Activated CD8-positive, alpha-beta memory T cell treated with anti-CD3 and anti-CD28 coated beads for 36 hours (primary cell): ENCODE results near the gene TTLL3. TPM values are rescaled to one million over a fixed set of nuclear protein-coding genes. Genes with fewer than 3 reads are reported as not detected.

Source experiments
- CTCF ChIA-PET: fragments of 350-600 bp; sonication (Branson Sonifier 250); formaldehyde crosslinking; loops from one replicate; lab custom pipeline; 2021; ENCODE audit warnings: antibody characterized with exemption; lab: Charles Lee
- POLR2A ChIA-PET: fragments of 350-600 bp; sonication (Branson Sonifier 250); formaldehyde crosslinking; loops from one replicate; lab custom pipeline; 2021; ENCODE audit warnings: antibody characterized with exemption; lab: Charles Lee
- total RNA-seq, 2 experiments: library from RNA; stranded (reverse); gene quantifications; one replicate each; pipeline ENCODE4 v1.2.3, GENCODE V29; 2021

Gene TTLL3
- total RNA-seq, 2 experiments from 2014 or later = 22.2 to 23.0 TPM

DNA sequence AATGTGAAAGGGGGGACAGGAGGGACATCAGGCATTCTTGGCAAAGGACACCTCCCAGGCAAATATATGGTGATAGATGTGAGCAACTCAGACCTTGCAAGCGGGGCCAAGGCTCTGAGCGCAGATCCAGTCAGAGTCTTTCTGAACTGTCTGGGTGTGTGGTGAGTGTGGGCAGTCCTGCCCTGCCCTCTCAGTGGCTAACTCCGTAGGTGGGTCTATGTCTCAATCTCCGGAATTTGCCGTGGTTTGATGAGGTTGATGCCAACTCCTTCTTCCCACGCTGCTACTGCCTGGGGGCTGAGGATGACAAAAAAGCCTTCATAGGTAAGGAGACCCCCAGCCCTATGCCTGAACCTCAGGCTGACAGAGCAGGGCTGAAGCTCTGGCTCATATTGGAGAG lies 7.4 kb downstream of the TTLL3 start:
- POLR2A ChIA-PET = no interaction called here
- CTCF ChIA-PET = no interaction called here

- ChIA-PET CTCF (no interaction called here), POLR2A (no interaction called here)
These were observed 8.7 kb downstream of the TTLL3 start for GRCh38 chr3:9818666-9819335.

- POLR2A ChIA-PET = interaction anchor here (0.6 kb wide), 1 partner anchor 294 kb away, joined by 3 read pairs; no protein-coding TSS in a partner anchor
- CTCF ChIA-PET = no interaction called here
These were observed 10.5 kb downstream of the TTLL3 start for GRCh38 chr3:9820543-9820942.

- POLR2A ChIA-PET = no interaction called here
- CTCF ChIA-PET = no interaction called here
These were observed 10.9 kb downstream of the TTLL3 start for GRCh38 chr3:9820946-9821345.

DNA sequence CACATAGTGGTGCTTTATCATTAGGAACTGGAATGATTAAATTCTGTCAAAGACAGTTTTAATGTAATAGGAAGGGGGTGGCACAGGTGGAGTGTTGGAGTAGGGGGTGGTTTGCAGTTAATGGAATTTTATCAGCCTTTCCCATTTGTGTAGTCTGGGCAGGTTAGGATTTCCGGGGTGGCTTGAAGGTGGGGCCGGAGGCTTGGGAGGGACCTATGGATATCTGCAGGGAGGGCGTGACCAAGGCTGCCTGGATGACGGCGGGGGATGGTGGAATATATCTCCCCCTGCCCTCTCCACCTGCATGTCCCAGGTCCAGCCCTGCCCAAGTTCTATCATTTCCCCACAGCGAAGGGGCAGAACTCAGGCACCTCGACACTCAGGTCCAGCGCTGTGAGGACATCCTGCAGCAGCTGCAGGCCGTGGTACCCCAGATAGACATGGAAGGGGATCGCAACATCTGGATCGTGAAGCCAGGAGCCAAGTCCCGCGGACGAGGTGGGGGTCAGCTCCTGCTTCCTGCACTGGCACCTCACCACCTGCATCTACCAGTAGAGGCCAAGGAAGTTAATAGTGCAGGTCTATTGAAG lies 15.5 kb downstream of the TTLL3 start:
- ChIA-PET POLR2A (no interaction called here), CTCF (interaction anchor here (0.6 to 0.9 kb wide), 2 partner anchors 54 to 108 kb away, joined by 3 to 5 read pairs; no protein-coding TSS in a partner anchor)

DNA sequence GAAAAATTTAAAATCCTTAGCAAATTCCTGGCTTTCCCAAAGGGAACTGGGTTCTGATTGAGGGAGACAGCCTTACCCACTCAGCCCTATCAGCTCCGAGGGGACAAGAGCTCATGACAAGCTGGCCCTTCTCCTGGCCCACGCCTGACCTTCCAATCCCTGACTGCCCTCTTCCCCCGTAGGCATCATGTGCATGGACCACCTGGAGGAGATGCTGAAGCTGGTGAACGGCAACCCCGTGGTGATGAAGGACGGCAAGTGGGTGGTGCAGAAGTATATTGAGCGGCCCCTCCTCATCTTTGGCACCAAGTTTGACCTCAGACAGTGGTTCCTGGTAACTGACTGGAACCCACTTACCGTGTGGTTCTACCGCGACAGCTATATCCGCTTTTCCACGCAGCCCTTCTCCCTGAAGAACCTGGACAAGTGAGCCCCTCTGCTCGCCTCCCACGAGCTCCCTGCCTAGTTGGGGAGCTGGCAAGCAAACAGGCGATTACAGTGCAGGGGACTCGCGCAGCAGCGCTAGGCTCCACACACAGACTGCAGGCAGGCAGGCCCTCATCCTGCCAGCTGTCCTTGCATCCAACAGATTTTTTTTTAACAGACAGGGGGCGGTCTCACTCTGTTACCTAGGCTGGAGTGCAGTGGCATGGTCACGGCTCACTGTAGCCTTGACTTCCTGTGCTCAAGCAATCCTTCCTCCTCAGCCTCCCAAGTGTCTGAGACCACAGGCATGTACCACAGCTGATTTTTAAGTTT lies 16.9 kb downstream of the TTLL3 start:
- POLR2A ChIA-PET = no interaction called here

DNA sequence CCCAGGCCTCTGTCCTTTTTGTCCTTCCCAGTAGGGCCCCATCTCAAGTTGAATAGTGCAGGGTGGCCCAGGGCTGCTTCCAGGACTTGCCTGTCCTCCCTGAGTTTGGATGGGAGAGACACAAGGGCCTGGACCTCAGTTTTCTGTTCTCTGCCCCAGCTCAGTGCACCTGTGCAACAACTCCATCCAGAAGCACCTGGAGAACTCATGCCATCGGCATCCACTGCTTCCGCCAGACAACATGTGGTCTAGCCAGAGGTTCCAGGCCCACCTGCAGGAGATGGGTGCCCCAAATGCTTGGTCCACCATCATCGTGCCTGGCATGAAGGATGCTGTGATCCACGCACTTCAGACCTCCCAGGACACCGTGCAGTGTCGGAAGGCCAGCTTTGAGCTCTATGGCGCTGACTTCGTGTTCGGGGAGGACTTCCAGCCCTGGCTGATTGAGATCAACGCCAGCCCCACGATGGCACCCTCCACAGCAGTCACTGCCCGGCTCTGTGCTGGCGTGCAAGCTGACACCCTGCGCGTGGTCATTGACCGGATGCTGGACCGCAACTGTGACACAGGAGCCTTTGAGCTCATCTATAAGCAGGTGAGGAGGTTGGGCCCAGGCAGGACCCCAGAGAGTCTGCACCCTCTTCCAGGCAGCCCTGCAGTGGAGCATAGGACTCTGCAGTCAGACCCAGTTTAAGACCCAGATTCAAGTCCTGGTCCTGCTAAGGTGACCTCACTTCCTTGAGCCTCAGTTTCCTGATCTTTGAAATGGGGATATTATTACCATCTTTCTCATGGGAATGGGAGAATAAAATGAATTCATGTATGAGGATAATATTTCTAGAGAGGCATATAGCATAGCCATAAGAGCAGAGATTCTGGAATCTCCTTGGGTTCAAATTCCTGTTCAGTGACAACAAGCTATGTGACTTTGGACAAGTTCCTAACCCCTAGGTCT lies 19.0 kb downstream of the TTLL3 start:
- ChIA-PET POLR2A (no interaction called here), CTCF (interaction anchor here (0.9 to 1.5 kb wide), 2 partner anchors 20 to 34 kb away, joined by 3 to 4 read pairs; no protein-coding TSS in a partner anchor)

More for the DNA sequence above, 16.9 kb downstream of the TTLL3 start:
- CTCF ChIA-PET = interaction anchor here (0.7 to 1.3 kb wide), 5 partner anchors 12 to 106 kb away, joined by 3 to 5 read pairs (median 3); no protein-coding TSS in a partner anchor

GRCh38 chr3:9831253-9831652 lies 21.2 kb downstream of the TTLL3 start:
- ChIA-PET CTCF (no interaction called here), POLR2A (interaction anchor here (0.6 to 1.2 kb wide), 2 partner anchors 9 to 71 kb away, joined by 3 to 6 read pairs; partner anchors contain the start of gene IL17RE)

GRCh38 chr3:9833078-9833477 lies 23.0 kb downstream of the TTLL3 start:
- CTCF ChIA-PET = interaction anchor here (1.1 kb wide), 1 partner anchor 74 kb away, joined by 3 read pairs; no protein-coding TSS in a partner anchor
- POLR2A ChIA-PET = no interaction called here

DNA sequence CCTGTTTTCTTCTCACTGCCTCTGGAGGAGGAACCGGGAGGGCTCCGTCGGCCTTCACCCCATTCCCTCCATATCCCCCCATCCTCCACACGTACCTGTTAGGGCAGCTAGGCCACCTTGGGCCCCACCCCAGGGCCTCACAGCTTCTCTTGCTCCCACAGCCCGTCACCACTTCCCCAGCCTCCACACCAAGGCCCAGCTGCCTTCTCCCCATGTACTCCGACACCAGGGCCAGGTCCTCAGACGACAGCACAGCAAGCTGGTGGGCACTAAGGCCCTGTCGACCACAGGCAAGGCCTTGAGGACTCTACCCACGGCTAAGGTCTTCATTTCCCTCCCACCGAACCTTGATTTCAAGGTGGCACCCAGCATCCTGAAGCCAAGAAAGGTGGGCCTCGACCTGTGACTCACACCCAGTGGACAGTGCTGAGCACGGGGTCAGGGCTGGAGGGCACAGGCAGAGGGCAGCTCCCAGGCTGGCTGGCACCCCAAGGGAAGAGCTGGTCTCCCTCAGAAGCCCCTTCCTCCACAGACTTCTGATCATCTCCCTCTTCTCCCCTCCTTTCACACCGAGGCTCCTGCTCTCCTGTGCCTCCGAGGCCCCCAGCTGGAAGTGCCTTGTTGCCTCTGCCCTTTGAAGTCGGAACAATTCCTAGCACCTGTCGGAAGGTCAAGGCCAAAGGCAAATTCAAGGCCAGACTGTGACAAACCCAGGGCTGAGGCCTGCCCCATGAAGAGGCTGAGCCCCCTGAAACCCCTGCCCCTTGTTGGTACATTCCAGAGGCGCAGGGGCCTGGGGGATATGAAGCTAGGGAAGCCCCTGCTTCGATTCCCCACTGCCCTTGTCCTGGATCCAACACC lies 24.7 kb downstream of the TTLL3 start:
- CTCF ChIA-PET = interaction anchor here (1.0 kb wide), 1 partner anchor 31 kb away, joined by 3 read pairs; no protein-coding TSS in a partner anchor
- POLR2A ChIA-PET = no interaction called here

GRCh38 chr3:9837701-9838582 lies 27.9 kb downstream of the TTLL3 start:
- POLR2A ChIA-PET = interaction anchor here (0.6 kb wide), 1 partner anchor 412 kb away, joined by 3 read pairs; no protein-coding TSS in a partner anchor
- CTCF ChIA-PET = no interaction called here

GRCh38 chr3:9838856-9839255 lies 28.8 kb downstream of the TTLL3 start:
- ChIA-PET POLR2A (no interaction called here), CTCF (interaction anchor here (1.1 kb wide), 1 partner anchor 12 kb away, joined by 3 read pairs; no protein-coding TSS in a partner anchor)

GRCh38 chr3:9841015-9841414 lies 31.0 kb downstream of the TTLL3 start:
- POLR2A ChIA-PET = no interaction called here
- CTCF ChIA-PET = interaction anchor here (1.0 kb wide), 1 partner anchor 31 kb away, joined by 3 read pairs; the partner anchor contains the start of gene TTLL3

DNA sequence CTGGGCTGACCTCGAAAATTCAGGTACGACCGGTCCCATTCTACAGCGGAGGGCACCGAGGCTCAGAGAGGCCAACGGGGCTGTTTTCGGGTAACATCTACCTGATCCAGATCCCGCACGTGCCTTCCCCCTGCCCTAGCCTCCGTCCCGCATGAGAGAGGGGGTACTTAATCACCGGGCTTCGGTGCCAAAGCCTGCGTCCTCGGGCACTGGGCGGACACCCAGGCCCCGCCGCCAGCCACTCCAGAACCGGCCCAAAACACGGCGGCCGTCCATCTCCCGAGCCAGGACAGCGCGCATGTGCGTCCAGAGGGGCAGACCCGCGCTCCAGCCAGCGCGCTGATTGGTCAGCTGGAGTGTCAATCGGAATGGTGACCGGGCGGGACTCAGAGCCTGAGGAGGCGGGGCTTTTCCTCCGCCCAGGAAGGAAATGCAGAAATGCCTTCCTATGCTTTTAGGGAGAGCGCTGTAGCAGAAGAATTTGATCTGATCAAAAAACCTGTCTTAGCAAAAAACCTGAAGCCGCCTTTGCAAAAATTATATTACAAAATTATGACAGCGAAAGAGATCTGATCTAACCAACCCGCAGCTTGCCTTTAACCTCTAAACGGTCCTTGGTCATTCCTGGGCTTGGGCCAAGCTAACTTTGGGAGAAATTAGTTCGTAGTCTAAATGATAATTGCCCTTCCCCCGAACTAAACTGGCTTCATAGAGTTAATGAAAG lies 33.8 kb downstream of the TTLL3 start, which contains the start of gene RPUSD3:
TSS of gene RPUSD3 (minus strand) at position 294 of the 724 bp plus-strand sequence. CDS start at position 276, 18 bp downstream.
- ChIA-PET POLR2A (interaction anchor here (0.6 to 1.8 kb wide), 6 partner anchors 9 to 383 kb away, joined by 3 to 5 read pairs (median 4); partner anchors contain the start of genes CRELD1, JAGN1 and PRRT3), CTCF (interaction anchor here (0.7 to 2.2 kb wide), 7 partner anchors 34 to 168 kb away, joined by 3 to 5 read pairs (median 3); no protein-coding TSS in a partner anchor)

DNA sequence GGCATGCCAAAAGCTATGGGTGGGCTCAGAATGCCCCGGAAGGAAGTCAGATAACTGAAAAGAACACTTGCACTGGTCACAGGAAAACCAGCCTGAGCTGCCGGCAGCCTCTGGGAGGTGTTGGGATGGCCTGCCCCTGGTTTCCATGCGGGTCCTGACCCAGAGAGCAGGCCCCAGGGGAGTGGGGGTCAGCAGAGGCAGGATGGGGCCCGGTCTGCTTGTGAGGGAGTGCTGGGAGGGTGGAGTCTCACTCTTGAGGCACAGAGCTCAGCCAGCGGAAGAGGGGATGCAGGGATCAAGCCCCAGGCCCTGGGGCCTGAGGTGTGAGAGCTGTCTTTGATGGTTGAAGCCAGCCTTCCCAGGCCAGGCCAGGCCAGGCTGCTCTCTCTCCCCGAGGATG lies 36.2 kb downstream of the TTLL3 start:
- CTCF ChIA-PET = interaction anchor here (0.7 to 1.6 kb wide), 4 partner anchors 66 to 169 kb away, joined by 3 to 5 read pairs (median 4); no protein-coding TSS in a partner anchor
- POLR2A ChIA-PET = no interaction called here
